Neural progenitor cell (in vitro differentiated cells): Measurements from ENCODE around the gene CST9. TPM values are rescaled to one million over a fixed set of nuclear protein-coding genes. Genes with fewer than 3 reads are reported as not detected.

ENCODE experiments used
- DNase-seq: peaks from one replicate; pipeline ENCODE4 v3.0.0-alpha.2; 2016; ENCODE audit warnings: low spot score
- H2AFZ ChIP-seq: fragments of 200-600 bp; sonication (generic); replicated peaks from 2 replicates; pipeline ENCODE4 v1.6.1; 2016; ENCODE audit warnings: antibody characterized with exemption
- H3F3A ChIP-seq: fragments of 200-600 bp; sonication (generic); 2 replicates; pipeline ENCODE4 v1.6.1; 2016; ENCODE audit warnings: antibody characterized with exemption, low read depth
- H3K27ac ChIP-seq: fragments of 200-600 bp; sonication (generic); 2 replicates; pipeline ENCODE4 v1.5.1; 2016; ENCODE audit warnings: mild to moderate bottlenecking
- H3K27me3 ChIP-seq: fragments of 200-600 bp; sonication (generic); 2 replicates; pipeline ENCODE4 v1.6.1; 2016; ENCODE audit warnings: mild to moderate bottlenecking, moderate library complexity
- H3K36me3 ChIP-seq: fragments of 200-600 bp; sonication (generic); 2 replicates; pipeline ENCODE4 v1.5.1; 2016
- H3K4me1 ChIP-seq: fragments of 200-600 bp; sonication (generic); 2 replicates; pipeline ENCODE4 v1.6.1; 2016; ENCODE audit warnings: mixed run types
- H3K4me2 ChIP-seq: fragments of 200-600 bp; sonication (generic); 2 replicates; pipeline ENCODE4 v1.6.1; 2016
- H3K4me3 ChIP-seq: fragments of 200-600 bp; sonication (generic); 2 replicates; pipeline ENCODE4 v1.5.1; 2016
- H3K79me2 ChIP-seq: fragments of 200-600 bp; sonication (generic); 2 replicates; pipeline ENCODE4 v1.6.1; 2016; ENCODE audit warnings: low read depth
- H3K9ac ChIP-seq: fragments of 200-600 bp; sonication (generic); 2 replicates; pipeline ENCODE4 v1.6.1; 2016
- H3K9me3 ChIP-seq: fragments of 200-600 bp; sonication (generic); 2 replicates; pipeline ENCODE4 v1.5.1; 2016; ENCODE audit warnings: low read depth
- H4K20me1 ChIP-seq: fragments of 200-600 bp; sonication (generic); 2 replicates; pipeline ENCODE4 v1.6.1; 2016; ENCODE audit warnings: low read depth
- H3K27ac Mint-ChIP-seq: 3 replicates; pipeline ENCODE4 v1.8.0; 2021; ENCODE audit warnings: mixed read lengths
- H3K27me3 Mint-ChIP-seq: 2 replicates; pipeline ENCODE4 v1.8.0; 2022; ENCODE audit warnings: low read depth, mild to moderate bottlenecking, inconsistent platforms, moderate library complexity, mixed read lengths; ENCODE audit not compliant: insufficient read depth
- H3K36me3 Mint-ChIP-seq: 3 replicates; pipeline ENCODE4 v1.8.0; 2021; ENCODE audit warnings: mixed read lengths
- H3K4me1 Mint-ChIP-seq: 3 replicates; pipeline ENCODE4 v1.8.0; 2021; ENCODE audit warnings: mixed read lengths
- H3K4me3 Mint-ChIP-seq: 3 replicates; pipeline ENCODE4 v1.8.0; 2021; ENCODE audit warnings: mild to moderate bottlenecking, moderate library complexity, mixed read lengths
- H3K9me3 Mint-ChIP-seq: 3 replicates; pipeline ENCODE4 v1.8.0; 2020; ENCODE audit warnings: mixed read lengths
- CTCF ChIP-seq: fragments of 200-600 bp; sonication (generic); IDR thresholded peaks from 2 replicates; pipeline ENCODE4 v1.5.1; 2017; ENCODE audit warnings: antibody characterized with exemption, mild to moderate bottlenecking
- EZH2 ChIP-seq: fragments of 200-600 bp; sonication (generic); IDR thresholded peaks from 2 replicates; pipeline ENCODE4 v1.6.1; 2017; ENCODE audit warnings: antibody characterized with exemption, mild to moderate bottlenecking, moderate library complexity
- EZH2phosphoT487 ChIP-seq: fragments of 200-600 bp; sonication (generic); IDR thresholded peaks from 2 replicates; pipeline ENCODE4 v1.6.1; 2017; ENCODE audit warnings: antibody characterized with exemption
- total RNA-seq: library from RNA; depleted of rRNA; stranded (reverse); fragments of >200 nt; gene quantifications from 2 replicates; pipeline ENCODE4 v1.2.3, GENCODE V29; 2015; ENCODE audit warnings: low replicate concordance

CST9 gene
- total RNA-seq, 1 donor from 2014 or later: not detected

DNA sequence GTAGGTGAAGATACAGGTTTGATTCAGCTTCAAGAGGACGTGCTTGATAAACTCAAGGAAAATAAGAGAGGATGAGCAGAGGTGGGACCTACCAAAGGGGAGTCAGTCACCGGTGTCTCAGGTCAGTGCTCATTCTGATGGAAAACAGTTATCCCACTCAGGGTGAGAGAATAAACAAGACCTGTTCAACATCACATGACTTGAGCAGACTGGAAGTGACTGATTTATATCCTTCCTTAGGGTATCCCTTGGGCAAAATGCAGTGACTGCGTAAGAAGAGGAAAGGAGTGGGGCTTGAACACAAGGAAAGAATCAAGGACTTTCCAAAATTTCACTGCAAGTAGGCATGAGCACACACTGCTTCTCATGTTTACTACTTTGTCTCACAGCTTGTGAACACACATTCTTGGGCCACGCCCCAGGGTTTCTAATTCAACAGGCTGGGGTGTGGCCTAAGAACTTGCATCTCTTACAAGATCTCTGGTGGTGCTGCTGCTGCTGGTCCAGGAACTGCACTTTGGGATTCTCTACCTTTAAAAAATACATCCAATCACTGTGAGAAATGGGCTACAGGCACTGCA, 20.4 kb upstream of the CST9 start:
- Mint-ChIP-seq H3K27me3 (peaks cover 4% of the 10 kb centered on the region), H3K36me3 (peaks cover 7% of the 10 kb centered on the region), H3K9me3 (peaks cover 8% of the 10 kb centered on the region), H3K4me1 (peaks cover 14% of the 10 kb centered on the region), H3K27ac (no peak overlapping the region), H3K4me3 (no peak overlapping the region)
- Histone ChIP-seq H3K79me2 (no peaks in the 10 kb centered on the region), H3K27ac (no peak overlapping the region), H2AFZ (no peak overlapping the region), H3K4me1 (no peaks in the 10 kb centered on the region), H3F3A (no peaks in the 10 kb centered on the region), H3K9ac (no peak overlapping the region), H4K20me1 (no peaks in the 10 kb centered on the region), H3K4me2 (no peak overlapping the region), H3K36me3 (no peaks in the 10 kb centered on the region), H3K9me3 (no peaks in the 10 kb centered on the region), H3K27me3 (no peaks in the 10 kb centered on the region), H3K4me3 (no peak overlapping the region)
- DNase-seq: no peak
- no peak for TF ChIP-seq EZH2
- TF ChIP-seq EZH2phosphoT487: no peak
- TF ChIP-seq CTCF: no peak

- Histone ChIP-seq H3K9me3 (no peaks in the 10 kb centered on the region), H4K20me1 (no peaks in the 10 kb centered on the region), H3K27ac (no peak overlapping the region), H3K79me2 (no peaks in the 10 kb centered on the region), H3K27me3 (no peaks in the 10 kb centered on the region), H3K4me3 (no peak overlapping the region), H3K9ac (no peak overlapping the region), H2AFZ (no peak overlapping the region), H3K4me2 (no peak overlapping the region), H3F3A (no peaks in the 10 kb centered on the region), H3K4me1 (no peaks in the 10 kb centered on the region), H3K36me3 (no peaks in the 10 kb centered on the region)
- no peak overlapping the region for H3K27ac Mint-ChIP-seq
- peaks cover 4% of the 10 kb centered on the region for H3K27me3 Mint-ChIP-seq
- H3K36me3 Mint-ChIP-seq: peaks cover 5% of the 10 kb centered on the region
- peaks cover 12% of the 10 kb centered on the region for H3K4me1 Mint-ChIP-seq
- peak; percentile 26 for DNase-seq
- no peak overlapping the region for H3K4me3 Mint-ChIP-seq
- H3K9me3 Mint-ChIP-seq: peaks cover 8% of the 10 kb centered on the region
- TF ChIP-seq EZH2 (no peak), CTCF (no peak), EZH2phosphoT487 (no peak)
These were observed 19.7 kb upstream of the CST9 start for GRCh38 chr20:23625236-23625964.

- Histone ChIP-seq H3K9me3 (no peaks in the 10 kb centered on the region), H3K4me1 (no peaks in the 10 kb centered on the region), H3K27ac (no peak overlapping the region), H3K4me2 (no peak overlapping the region), H3K9ac (no peak overlapping the region), H3K79me2 (no peaks in the 10 kb centered on the region), H4K20me1 (no peaks in the 10 kb centered on the region), H3F3A (no peaks in the 10 kb centered on the region), H3K27me3 (no peaks in the 10 kb centered on the region), H3K36me3 (no peaks in the 10 kb centered on the region), H3K4me3 (no peak overlapping the region), H2AFZ (no peak overlapping the region)
- peaks cover 4% of the 10 kb centered on the region for H3K36me3 Mint-ChIP-seq
- peaks cover 8% of the 10 kb centered on the region for H3K9me3 Mint-ChIP-seq
- DNase-seq: no peak
- H3K27me3 Mint-ChIP-seq: peaks cover 4% of the 10 kb centered on the region
- TF ChIP-seq EZH2: no peak
- no peak for TF ChIP-seq CTCF
- TF ChIP-seq EZH2phosphoT487: no peak
- no peak overlapping the region for H3K27ac Mint-ChIP-seq
- H3K4me3 Mint-ChIP-seq: no peak overlapping the region
- H3K4me1 Mint-ChIP-seq: peaks cover 12% of the 10 kb centered on the region
These were observed 18.6 kb upstream of the CST9 start for GRCh38 chr20:23624324-23624691.
